Activated T-cell treated with anti-CD3 and anti-CD28 coated beads for 48 hours (primary cell): ENCODE data around the gene CDC14B.
A peak's percentile ranks its signal among the peaks of the same experiment; 100 is the strongest.

Experiments
- DNase-seq: peaks from one replicate; pipeline ENCODE4 v3.0.0-alpha.2; 2020; ENCODE audit warnings: low read depth

CDC14B gene

DNA sequence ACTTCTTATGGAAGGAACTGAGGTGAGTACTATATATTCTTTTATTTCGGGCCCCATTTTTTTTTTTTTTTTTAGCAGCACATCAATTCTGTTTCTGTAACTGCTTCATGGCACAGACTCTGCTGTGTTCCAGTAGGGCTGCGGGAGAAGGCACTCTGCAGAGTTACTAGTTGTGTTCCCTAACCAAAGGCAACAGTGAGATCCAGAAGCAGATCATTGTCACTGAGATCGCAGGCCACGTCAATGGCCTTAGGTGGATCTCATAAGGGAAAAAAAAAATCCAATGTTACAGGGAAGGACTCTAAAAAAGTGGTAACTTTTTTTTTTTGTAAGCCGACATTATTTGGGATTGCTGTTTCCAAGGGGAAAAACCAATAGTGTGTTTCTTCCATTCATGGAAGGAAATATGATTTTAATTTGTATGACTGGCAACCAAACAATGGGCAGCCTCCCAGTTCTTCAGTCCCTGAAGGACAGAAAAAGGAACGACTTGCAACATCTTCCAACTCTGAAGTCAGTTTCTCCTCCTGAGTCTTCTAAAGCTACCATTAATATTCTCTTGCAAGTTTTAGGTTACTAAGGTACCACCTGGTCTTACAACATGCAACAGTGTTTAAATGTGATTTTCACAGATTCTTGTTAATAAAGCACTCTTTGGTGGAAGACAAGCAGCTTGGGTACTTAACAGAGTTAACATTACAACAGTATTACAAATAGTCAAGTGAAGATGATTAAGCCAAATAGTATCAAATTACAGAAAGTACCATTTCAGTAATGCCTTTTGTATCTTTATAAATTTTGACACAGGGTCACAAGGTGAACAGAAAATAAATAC is 116.9 kb downstream of the CDC14B start:
- DNase-seq, result no peak

DNA sequence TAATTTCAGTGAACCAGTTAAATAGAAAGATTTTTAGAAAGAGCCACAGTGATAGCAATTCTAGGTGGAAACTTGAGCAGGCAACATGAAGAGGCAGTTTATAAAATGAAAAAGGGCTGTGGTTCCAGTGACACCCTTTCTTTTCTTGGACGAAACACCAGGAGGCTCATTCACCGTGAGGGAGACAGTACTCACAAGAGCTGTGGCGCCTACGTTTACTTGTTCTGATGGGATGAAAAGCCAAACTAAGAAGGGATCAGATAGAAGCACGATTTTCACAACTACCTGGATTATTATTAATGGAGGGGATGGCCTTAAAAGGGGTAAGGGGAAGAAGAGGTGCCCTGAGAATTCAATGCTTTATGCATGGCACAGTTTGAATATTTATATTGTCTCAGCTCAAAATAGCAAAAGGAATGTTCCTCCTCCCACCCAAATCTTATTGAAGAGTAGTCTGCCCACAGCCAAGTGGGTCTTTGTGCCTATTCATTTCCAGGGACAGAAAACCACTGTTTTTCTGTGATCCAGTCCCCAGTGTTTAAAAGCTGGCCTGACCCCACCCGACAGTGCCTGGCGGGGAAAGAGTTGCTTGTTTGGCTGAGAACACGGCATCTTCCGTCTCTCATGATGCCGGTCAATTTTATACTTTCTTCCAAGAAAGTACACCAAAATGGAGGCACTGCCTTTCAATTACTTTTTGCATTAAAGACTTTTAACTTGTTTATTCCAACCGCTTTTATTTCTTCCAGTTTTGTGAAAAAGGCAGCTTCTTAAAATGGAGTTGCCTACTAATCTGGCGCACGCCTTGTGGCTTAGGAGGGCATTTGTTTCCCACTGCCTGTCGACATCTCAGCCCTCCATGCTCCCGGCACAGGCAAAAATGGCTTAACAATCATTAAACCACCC is 117.8 kb downstream of the CDC14B start:
- DNase-seq, result no peak

DNA sequence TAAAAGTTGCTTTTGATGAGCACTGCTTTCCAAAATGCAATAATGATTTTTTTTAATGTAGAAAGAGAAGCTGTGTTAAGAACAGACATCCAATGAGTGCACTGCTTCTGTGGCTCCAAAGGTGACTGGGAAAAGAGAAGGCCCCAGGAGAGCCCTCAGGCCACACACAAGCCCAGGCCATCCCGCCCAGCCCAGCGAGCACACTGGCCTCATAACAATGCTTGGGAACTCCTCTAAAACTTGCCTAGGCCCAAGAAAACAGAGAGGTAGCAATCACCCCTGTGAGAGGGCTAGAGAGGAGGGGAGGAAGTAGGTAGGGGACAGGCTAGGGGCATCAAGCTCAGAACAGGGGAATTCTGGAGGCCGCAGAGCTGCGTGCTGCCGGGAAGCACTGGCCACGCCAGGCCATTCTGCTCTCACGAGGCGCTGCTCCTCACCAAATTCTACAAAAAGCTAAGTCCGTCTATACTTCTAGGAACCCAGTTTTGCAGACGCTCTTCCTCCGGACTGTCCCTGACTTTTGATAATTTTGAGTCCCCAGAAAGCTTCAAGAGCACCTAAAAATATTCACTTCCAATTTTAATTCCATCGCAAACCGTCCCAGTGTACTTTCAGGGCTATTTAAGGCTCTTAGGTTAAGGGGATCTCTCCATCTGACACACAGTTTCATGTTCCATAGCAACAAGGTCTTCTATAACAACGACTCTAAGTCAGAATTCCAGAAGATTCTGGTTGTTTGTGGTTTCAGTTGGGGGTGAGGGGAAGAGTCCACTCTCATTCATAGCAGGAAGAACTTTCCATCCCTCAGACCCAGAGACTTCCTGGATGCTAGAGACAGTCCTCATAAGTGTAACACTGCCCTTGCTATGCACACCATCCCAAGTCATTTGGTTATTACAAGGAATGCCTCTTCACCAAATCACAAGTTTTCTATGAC is 118.7 kb downstream of the CDC14B start:
- DNase-seq, result no peak

DNA sequence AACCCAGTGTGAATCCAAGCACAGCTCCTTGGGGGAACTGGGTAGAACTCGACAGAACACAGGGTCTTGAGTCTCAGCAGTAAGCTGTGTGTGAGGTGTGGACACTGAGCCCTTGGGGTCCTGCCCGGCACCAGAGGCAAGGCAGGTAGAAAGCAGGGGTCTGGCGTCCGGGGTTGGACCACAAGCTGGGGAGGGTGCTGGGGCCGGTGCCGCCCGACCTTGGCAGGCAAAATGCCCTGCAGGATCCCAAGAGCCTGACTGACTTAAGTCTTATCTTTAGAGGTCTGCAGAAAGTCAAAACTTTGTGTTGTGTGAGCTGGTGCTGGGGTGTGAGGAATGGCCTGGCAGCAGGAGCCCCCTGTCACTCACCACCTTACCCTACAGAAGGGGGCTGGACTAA is 120.4 kb downstream of the CDC14B start:
- no peak for DNase-seq

DNA sequence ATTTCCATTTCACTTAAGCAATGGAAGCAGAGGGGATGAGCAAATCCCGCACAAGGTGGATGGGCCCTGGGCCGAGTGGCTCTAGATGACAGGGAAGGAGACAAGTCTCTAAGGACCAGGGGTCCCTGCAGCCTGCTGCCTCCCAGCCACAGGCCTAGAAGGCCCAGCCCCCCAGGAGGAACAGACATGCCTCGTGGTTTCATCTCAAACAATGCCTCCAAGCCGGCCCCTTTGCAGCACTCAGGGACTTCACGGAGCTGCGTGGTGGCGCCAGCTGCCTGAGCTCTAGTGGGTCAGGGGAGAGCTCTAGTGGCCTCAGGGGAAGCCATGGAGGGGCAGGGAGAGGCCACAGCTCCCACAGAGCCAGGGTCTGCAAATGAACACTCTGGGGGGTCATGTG is 120.8 kb downstream of the CDC14B start:
- DNase-seq, result no peak

DNA sequence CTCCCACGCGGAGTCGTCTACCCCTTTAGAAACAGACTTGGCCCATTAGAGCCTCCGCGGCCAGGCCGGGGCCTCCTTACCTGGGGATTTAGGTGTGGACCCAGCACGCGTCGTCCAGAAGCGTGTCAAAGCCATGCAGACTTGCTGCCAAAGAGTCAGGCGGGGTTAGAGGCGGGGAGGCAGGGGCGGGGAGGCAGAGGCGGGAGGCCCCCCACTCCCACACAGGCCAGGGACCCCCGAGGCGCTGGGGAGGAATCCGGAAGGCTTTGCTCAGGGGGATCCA is 122.6 kb downstream of the CDC14B start:
- DNase-seq, result no peak

DNA sequence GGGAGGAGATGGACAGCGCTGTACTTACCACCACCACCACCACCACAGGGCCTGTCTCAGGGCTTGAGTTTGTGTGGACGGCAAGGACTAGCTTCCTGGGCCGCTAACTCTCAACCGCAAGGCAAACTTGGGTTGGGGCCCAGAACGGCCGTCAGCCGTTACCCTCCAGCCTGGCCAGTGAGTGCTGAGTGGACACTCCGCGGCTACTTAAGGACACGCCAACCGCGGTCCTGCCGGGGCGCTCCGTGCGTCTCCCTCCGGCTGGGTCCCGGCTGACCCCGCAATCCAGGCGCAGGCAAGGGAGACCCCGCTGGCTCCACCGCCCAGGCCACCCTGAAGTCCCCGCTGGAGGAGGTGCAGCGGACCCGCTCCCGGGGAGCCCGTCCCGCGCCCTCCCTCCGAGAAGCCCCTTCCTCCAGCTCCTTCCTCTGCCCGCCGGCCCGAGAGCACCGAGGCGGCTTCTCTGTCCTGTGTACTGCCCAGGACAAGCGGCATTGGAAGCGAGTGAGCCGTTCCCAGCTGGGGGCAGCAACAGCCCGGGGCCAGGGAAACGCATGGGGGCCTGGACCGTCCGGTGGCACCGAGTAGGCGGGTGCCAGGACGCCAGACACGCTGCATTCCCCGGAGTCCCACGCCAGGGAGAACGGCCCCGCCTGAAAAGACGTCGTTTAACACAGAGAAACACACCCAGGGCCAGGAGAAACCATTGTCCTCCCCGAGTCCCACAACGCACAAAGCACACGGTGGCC is 123.1 kb downstream of the CDC14B start:
- no peak for DNase-seq

DNA sequence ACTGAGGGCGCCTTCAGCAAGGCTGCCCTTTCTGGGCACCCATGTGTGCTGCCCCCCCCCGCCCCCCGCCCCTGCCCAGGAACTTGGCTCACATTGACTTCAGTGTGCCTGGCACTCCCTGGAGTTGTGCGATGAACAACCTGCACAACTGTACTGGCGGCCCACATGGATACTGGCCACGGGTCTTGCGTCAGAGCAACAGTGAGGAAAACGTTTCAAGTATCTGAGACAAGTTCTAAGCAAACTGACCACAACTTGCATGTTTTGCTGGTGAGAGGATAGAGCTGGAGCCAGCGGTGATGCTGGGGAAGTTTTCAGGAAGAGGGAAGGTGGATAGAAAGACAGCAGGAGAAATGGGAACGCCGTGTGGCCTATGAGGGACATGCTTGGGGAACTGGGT is 124.3 kb downstream of the CDC14B start:
- DNase-seq, result no peak

DNA sequence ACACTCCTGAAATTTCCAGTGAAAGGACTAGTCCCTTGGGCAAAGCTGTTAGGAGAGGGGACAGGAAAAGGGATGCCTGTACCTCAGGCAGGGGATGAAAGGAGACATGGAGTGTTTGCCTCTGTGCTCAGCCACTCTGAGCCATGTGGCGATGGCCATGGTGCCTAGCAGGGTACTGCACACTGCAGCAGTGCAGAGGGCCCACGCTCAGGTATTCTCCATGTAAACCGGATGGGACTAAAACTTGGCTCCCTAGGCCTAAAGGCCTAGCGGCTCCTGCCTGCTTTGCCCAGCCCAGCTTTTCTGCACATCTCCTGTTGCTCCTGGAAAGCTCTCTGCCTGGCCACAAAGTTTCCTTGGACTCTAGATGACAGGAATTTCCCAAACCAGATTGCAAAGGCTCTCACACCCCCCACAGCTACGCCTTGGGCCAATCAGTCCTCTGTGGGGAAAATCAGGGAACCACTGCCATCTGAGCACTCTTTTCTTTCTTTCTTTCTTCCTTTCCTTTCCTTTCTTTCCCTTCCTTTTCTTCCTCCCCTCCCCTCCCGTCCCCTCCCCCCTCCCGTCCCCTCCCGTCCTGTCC is 125.3 kb downstream of the CDC14B start:
- no peak for DNase-seq

DNA sequence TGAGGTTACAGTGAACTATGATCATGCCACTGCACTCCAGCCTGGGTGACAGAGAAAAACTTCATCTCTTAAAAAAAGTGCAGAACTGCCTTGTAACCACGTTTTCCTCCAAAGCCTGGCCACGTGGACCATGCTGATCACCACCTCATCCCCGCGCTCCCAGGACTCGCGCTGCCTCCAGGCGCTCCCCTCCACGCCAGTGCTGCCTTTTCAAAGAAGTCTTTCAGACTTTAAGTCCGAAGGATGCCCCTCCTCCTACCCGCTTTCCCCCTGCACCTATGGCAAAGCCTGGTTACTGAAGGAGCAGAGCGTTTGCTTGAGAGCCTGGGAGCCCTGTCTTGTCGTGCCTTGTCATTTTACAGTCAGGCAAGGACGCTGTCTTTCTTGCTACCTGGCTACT is 125.9 kb downstream of the CDC14B start:
- no peak for DNase-seq

DNA sequence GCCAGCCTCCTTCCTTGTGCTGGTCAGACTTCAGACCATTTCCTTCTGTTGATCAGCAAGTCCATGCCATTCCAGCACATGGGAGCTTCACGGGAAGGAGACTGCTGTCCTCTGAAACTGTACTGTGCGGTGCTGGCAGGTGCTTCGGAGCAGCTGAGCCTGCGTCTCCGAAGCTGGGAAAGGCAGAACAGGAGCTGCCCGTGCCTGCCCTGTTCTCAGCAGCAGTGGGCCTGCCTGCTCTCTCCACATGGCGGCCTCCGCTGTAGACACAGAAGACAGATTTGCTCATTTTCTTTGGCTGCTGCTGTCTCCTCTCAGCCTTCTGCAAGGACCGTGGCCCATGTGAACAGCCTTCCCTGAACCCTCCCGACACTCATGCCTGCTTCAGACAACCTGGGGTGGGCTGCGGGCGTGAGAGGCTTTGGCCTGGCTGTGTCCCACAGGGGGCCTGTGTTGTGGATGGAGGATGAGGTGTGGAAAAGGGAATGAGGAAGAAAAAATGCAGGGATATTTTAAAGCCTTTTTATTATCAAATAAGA is 126.6 kb downstream of the CDC14B start:
- no peak for DNase-seq

DNA sequence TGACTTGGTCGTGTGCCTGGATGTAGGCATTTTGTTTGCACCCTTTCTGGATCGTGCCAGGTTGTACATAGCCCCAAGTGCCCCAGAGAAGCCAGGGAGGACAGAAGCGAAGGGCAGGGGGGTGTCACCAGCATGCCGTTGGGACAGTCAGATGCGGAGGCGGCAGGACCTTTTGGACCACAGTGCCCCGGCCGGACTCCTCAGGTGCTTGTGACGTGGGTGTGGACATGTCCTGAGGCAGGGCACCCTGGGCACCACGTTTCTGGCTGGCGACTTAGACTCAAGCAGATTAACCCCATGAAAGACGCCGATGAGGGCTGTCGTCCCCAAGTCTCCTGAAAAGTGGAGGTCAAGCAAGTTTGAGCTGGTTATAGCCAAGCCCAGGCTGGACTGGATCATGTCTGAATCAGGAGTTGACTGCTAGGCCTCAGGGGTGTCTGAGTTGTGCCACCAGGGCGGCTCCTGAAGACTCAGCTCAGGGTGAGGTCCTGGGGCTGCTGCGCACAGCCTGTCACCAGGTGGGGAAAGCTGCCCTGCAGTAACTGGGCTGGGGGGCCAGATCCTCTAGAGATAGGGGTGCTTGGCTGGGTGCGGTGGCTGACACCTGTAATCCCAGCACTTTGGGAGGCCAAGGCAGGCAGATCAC is 127.6 kb downstream of the CDC14B start:
- DNase-seq, result no peak

DNA sequence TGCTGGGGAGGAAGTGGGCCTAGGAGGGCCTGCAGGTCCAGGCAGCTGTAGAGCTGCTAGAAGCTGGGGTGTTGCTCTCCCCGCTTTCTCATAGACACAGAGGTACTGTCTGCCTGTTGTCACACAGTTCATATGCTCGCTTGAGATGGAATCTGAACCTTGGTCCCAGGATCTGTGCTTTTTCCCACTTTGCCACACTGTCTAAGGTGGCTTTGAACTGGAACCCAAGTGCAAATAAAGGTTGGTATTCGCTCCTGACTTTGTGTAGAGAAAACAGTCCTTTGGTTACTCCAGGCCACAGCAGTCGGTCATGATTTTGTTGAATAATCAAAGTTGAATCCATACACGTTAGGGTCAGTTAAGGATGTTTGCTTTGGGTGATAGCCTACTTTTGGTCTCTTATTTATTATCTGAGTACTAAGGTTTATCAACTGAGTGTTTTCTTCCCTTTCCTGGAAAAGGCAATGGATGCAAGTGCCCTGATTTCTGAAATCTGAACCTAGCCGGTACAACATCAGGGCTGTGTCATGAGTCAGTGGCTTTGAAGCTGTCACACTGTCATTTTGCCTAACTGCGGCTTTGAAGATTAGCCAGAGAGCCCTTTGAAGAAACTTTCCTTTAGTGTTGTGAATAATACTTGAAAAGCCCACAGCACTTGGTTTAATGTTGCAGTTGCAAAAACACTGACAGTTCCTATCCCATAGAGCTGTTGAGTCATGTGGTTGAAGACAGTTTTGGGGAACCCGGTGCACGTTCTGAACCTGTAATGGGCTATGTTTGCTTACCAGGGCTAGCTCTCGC is 128.4 kb downstream of the CDC14B start:
- DNase-seq, result peak; percentile 17

DNA sequence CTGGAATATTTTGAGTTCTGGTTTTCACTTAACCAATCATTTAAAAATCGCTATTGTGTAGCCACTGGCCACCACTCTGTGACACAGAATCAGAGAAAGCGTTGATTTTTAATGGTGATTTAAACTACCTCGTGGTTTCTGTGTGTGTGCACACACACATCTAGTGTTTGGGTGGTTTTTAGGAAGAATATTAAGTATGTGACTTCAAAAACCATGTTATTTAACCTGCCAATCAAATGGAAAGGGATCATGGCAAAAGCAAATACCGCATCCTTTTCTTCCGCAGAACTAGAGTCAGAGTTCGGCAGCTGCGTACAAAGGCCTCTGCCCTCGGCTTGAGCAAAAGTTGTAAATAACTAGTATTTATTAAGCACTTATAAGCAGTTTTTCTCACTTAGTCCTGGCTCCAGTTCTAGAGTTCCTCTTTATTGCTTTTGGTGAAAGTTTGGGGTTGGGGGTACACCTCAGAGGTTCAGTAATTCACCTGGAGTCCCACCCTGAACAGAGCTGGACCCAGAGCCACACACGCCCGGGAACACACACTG is 129.0 kb downstream of the CDC14B start:
- DNase-seq, result no peak

DNA sequence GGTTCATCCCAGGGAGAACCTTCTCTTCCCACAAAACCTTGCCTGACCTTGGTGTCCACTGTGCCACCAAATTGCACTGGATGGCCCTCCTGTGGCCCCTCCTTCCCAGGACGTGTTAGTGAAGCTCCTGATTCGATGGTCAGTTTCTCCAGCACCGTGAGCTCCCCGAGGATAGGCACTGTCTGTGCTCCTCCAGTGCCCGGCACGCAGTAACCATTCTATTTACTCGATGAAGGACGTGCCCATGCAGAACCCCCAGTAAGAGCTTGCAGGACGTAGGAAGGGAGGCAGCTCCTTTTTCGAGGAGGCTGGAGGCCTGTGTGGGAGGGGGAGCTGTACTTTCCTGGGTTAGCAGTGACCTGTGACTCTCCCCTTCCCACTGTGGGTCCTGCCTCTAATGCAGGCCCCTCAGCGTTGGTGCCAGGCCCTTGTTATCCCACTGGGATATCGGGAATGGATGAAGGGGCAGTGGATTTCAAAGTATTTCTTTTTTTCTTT is 130.1 kb downstream of the CDC14B start:
- DNase-seq, result no peak

DNA sequence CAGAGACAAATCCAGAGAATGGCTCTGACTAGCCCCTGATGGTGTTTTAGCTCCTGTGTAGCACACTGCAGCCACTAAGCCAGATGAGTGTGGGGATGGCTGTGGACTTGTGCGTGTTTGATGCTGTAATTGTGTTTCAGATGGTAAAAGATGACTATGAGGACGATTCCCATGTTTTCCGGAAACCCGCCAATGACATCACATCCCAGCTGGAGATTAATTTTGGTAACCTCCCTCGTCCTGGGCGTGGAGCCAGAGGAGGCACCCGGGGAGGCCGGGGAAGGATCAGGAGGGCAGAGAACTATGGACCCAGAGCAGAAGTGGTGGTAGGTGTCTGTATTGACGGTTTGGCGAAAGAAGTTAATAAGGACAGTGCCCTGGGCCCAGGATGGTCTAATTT is 131.7 kb downstream of the CDC14B start:
- DNase-seq, result no peak

DNA sequence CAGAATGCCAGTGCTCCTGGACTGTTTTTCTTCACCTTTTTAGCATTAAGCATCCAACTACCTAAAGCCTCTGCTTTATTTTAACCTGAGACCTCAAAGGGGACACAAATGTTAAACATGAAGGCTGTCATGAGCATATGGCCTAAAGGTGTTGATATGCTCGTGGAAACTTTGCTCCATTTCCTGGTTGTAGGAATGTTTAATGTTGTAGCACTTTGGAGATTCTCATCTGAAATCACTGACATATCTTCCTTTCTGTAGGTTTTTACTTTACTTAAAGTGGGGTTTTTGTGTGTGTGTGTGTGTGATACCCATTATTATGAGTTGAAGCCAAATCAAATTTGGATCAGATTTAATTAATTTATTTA is 132.6 kb downstream of the CDC14B start:
- no peak for DNase-seq

DNA sequence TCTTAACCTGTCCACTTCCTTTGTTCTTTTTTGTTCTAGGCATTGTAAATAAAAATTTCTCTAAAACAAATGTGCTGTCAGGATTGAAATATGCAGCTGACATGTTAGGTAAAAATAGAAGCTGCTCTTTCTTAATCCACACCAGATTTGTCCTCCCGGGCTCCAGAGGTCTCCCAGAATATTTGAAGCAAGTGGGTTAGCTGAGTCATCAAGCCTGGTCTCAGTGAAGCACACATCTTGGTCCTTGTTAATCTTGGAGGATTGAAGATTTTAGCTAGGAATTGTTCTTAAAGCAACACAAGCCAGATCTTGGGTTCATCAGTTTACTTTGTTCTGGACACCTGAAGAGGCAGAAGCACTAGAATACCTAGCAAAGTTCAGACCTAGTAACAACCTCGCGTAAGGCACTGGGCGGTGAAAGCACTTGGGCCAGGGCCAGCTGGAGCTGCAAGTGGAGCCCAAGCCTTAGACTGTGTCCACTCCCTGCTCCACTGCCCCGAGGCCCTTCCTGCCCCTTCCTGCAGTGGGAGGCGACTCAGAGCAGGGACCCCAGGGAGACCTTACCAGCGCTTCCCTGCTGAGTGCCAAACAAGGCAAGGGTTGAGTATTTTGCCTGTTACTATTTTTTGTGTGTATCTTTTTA is 133.1 kb downstream of the CDC14B start:
- DNase-seq, result no peak

DNA sequence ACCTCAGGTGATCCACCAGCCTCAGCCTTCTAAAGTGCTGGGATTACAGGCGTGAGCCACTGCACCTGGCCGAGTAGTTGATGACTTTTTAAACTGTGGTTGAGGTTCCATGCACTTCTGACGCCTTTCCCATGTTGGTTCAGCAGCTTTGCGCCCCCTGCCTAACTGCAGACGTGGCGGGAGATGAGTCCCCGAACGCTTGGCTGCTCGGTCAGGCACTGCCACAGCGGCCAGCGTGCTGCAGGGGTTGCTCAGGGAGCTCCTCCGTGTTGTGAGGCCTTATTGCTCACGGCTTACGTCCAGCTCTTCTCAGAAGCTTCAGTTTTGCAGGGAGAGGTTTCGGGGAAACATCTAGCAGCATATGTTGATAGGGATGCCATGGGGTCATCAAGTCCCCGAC is 134.4 kb downstream of the CDC14B start:
- no peak for DNase-seq
